GM18498 (cell line): ENCODE data around the gene ARAP1.
"Not testable (repeated sequence)": the region's sequence is repeated elsewhere in the genome, so short reads cannot be mapped to it uniquely, and the experiment has no call there.

Experiments
- ATAC-seq: cut with Tn5 transposase; IDR thresholded peaks from one replicate; pipeline ENCODE4 v1.9.1; 2021; ENCODE audit warnings: mild to moderate bottlenecking, moderate library complexity; ENCODE audit not compliant: unreplicated experiment

The ARAP1 gene

GRCh38 chr11:72752088-72752914 is at the start of gene ARAP1:
ARAP1 (minus strand) TSS chr11:72752408; CDS start chr11:72727128, 25,280 bp downstream.
- ATAC-seq, result peak; percentile 68

DNA sequence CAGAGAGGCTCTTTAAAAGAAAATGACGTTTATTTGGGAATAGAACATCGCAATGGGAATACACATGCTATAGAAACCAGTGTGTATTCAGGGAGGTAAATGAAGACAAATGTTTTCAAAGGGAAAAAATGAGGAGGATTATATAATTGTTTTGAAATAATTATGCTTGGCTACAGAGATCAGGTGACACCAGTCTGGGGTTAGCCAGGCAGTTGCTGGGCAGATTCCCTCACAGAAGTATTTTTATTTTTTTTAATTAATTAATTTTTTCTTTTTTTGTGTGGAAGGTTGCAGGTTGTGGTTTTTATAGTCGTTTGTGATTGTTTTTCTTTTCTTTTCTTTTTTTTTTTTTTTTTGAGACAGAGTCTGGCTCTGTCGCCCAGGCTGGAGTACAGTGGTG is 47.2 kb upstream of the ARAP1 start:
- no peak for ATAC-seq

GRCh38 chr11:72798361-72798760 is 46.2 kb upstream of the ARAP1 start:
- ATAC-seq, result no peak

DNA sequence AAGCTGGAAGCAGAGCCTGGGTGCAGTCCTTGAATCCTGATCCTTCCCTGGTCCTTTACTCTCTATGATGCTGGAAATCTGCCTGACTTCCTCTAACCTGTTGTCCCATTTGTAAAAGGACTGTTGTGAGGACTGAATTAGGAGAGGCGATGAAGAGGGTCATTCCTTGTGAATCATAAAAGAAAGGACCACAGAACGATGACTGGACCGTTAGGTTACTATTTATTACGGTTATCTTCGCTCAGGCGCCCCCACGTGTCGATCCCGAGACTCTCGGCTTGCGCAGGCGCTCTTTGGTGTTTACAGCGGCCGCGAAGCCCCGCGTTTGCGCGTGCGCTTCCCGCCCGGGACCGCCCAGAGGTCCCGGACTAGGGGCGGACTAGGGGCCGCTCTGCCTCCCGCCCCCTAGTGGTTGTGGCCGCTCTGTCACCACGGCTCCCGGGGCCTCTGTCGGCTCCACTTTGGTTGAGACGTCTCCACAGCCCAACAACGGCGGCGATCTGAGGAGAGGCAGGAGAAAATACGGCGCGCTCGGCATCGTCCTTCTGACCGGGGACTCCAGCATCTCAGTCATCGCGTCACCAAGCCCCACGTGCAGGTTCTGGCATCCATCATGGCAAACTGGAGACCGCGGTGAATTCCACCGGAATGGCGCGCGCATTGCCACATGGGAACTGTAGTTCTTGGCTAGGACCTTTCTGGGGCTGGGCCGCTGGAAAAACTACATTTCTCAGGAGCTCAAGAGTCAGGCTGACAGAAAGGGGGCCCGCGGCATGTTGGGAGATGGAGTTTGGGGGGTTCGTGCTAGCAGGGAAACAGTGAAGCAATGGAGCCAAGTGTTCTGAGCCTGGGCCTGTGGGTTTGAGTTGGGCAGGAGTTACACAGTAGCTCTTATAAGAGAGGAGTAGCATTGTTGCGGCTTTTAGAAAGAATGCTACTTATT is 41.5 kb upstream of the ARAP1 start, which contains the start of gene STARD10:
TSS of gene STARD10 (minus strand) at position 623 of the 943 bp plus-strand sequence. CDS start 12,866 bp downstream, outside the sequence.
- peak; percentile 93 for ATAC-seq

DNA sequence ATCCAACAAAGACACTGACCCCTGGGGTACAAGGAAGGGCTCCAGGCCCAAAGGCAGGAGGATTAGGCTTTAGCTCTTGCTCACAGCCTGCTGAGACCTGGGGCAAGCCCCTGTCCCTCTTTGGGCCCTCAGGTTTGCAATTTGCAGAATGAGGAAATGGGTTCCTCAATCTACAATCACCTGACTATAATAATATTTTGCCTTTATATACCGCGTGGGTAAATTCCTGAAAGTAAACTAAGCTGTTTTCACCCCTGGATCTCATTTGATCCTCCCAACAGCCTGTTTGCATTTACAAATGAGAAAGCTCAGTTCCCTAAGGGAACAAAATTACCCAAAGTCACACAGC is 40.8 kb upstream of the ARAP1 start:
- no peak for ATAC-seq

DNA sequence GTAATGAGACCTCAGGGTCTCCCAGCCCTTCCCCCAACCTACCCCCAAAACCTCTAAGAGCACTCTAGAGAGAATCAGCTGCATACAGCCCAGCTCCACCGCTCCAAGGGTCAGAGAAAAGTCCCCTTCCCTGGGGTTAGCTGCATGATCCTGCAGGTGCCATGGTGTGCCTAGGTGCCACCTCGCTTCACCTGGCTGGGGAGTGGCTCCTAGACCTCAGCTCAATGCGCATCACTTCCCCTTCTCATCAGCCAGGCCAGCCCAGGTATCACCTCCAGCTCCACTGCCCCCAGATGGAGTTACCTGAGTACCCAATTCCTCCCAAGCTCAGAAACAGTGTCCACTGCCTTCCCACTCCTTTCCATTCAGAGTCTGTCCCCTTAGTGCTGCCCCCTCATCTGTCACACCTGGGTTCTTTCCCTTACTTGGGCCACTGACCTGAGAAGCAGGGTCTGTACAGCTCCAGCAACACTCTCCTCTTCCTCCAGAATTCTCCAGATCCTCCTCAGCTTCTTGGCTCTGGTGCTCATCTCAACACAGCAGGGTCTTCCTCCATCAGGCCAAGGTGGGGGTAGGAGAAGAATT is 40.3 kb upstream of the ARAP1 start:
- no peak for ATAC-seq

GRCh38 chr11:72791228-72791627 is 39.0 kb upstream of the ARAP1 start:
- ATAC-seq, result not testable (repeated sequence)

DNA sequence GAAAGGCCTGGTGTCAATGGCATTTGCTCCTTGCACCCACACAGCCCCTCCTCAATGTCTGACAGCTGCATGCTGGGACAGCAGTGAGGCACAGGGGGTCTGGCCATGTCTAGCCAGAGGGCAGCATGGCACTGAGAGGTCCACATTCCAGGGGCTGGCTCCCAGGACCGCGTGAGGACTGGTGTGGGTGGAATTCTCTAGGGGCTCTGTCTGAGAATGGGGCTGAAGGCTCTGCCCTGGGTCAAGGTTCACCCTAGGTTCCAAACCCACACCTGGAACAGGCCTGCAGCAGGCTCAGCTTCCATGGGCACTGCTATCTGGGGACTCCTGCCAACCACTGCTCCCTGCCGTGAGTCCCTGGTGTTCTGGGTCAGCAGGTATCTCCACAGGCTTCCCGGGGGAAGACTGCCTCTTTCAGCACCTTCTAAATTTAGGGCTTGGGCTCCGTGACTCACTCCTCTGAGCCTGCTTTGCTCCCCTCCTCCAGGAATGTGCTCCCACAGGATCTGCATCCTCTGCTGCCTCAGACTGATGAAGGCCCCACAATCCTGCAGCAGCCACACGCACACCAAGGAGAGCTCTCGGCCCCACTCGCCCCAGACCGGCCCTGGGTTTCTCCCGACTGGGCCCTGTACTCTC is 37.4 kb upstream of the ARAP1 start:
- no peak for ATAC-seq

DNA sequence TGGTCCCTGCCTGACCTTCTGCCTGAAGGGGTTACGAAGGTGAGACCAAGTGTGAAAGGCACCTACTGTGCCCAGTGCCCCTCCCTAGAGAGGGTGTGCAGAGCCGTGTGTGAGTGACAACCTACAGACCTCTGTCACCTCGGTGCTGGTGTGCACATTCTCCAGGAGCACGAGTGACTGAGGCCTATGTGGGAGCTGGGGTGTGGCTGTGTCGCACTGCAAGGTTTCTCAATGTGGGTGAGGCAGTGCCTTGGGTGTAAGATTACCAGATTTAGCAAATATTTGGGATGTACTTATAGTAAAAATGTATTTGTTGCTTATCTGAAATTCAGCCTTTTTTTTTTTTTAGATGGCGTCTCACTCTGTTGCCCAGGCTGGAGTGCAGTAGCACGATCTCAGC is 36.0 kb upstream of the ARAP1 start:
- no peak for ATAC-seq

GRCh38 chr11:72787216-72788104 is 35.3 kb upstream of the ARAP1 start:
- no peak for ATAC-seq

- ATAC-seq, result no peak
These were observed 34.4 kb upstream of the ARAP1 start for GRCh38 chr11:72786305-72787215.

DNA sequence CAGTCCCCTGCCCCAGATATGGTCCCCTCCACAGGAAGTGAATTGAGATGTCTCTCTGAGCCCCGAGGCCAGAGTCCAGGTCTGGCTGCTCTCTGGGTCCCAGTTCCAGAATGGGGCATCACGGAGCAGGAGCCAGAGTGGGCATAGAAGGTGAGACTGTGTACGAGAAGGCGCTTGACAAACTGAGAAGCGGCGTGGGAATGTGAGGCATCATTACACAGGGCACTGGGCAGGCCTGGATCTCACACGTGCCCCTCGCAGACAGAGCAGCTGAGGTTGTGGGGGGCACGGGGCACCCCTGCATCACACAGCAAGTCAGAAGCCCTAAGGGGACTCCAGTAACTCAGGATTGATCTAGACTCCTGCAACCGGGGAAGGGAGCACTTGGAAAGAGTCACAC is 32.5 kb upstream of the ARAP1 start:
- no peak for ATAC-seq

GRCh38 chr11:72783144-72783905 is 31.1 kb upstream of the ARAP1 start:
- ATAC-seq, result no peak

DNA sequence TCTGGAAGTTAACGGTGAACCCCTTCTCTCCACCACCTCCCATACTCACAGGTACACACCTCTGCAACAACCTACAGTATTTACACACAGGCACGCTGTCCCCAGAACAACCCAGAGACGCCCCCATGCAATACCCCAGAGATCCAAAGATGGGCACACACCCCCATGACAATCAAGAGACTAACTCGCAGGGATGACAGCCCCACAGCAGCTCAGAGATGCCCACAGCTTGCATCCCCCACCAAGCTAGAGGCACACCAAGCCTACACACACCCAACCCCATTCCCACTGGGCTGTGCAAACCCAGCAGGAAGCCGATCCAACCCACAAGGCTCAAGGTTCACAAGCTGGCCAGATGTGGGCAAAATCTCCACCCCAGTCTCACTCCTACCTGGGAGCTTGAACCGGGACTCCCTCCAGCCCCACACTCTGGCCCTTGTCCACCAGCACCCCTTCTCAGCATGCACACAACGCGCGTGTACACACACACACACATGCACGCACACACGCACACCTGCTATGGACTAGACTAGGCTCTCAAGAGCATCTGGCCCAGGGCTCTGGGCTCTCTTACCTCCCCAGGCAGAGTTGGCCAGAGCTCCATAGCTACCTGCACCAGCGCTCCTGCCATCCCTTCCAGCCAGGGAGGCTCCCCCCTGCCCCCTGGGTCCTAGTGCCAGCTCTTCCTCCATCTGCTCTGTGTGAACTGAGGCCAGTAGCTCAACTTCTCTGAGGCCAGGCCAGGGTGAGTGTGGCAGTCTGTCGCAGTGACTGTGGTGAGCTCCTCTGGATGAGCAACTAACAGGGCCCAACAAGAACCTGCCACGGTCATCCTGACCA is 30.1 kb upstream of the ARAP1 start:
- ATAC-seq, result no peak

- peak; percentile 57 for ATAC-seq
These were observed 29.3 kb upstream of the ARAP1 start for GRCh38 chr11:72781313-72782080.

DNA sequence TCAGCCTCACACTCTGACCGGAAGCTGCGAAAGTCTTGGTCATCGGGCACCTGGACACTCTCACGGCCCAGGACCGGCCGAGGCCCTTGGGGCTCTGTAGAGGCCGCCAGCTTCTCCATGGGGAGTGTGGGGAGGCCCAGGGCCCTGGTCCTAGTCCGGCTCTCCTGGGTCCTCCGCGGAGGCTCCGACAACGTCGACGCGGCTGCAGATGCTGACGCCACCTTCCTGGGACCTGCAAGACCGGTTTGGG is 28.8 kb upstream of the ARAP1 start:
- no peak for ATAC-seq
